Mononuclear cell (primary cell): ENCODE data around the gene MARCHF11. TPM values are rescaled to one million over a fixed set of nuclear protein-coding genes. Genes with fewer than 3 reads are reported as not detected.

Source experiments
- H3K27me3 ChIP-seq: 2 replicates; pipeline ENCODE4 v1.6.0; 2011; ENCODE audit warnings: low read length, control low read depth; ENCODE audit not compliant: insufficient read depth
- H3K4me1 ChIP-seq: 2 replicates; pipeline ENCODE4 v1.5.1; 2011; ENCODE audit warnings: mild to moderate bottlenecking, low read length, control low read depth; ENCODE audit not compliant: insufficient read depth
- H3K4me3 ChIP-seq: 2 replicates; pipeline ENCODE4 v1.5.1; 2011; ENCODE audit warnings: mild to moderate bottlenecking, low read length, moderate library complexity
- H3K9me3 ChIP-seq: 2 replicates; pipeline ENCODE4 v1.5.1; 2011; ENCODE audit warnings: low read depth, mild to moderate bottlenecking, control low read depth, low read length
- total RNA-seq: library from RNA; depleted of rRNA; stranded (reverse); fragments of >200 nt; gene quantifications from one replicate; pipeline ENCODE4 v1.2.3, GENCODE V29; 2012

MARCHF11 gene
- total RNA-seq, 1 donor = not detected

DNA sequence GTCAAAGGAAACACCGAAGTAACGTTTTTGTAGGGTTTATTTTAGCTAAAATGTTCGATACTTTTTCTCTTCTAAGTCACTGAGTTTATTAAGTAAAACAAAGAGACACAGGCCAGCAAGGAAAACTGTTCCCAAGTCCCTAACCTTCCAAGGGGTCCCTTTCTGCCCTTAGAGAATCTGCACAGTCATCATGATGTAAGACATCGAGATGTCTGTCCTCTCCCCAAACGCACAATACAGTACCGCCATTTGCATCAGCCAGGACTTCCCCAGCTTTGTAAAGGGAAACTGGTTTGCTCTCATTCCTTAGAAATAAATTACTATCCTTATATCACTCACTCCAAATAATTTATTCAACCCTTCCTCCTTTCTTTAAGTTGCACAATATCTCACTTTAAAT is 89.3 kb downstream of the MARCHF11 start:
- Histone ChIP-seq H3K27me3 (no peaks in the 10 kb centered on the region), H3K4me1 (no peaks in the 10 kb centered on the region), H3K4me3 (no peak overlapping the region), H3K9me3 (no peaks in the 10 kb centered on the region)

DNA sequence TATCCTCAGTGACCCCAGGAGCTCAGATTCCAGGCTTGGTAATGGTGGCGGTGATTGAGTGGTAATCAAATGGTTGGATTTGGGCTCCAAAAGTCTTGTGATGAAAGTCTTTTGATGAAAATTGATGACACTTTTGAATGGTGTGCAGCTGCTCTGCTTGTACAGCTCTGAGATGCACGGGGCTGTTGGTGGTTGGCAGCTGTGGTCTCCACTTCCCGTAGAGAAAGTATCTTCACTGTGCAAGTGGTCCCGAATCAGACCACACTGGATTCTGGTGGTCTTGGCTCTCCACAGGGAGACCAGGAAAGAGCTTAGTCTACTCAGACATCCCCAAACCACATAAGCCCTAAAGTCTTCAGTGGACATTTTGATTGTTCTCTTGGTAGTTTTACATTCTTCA is 96.6 kb downstream of the MARCHF11 start:
- no peaks in the 10 kb centered on the region for H3K4me1 ChIP-seq

DNA sequence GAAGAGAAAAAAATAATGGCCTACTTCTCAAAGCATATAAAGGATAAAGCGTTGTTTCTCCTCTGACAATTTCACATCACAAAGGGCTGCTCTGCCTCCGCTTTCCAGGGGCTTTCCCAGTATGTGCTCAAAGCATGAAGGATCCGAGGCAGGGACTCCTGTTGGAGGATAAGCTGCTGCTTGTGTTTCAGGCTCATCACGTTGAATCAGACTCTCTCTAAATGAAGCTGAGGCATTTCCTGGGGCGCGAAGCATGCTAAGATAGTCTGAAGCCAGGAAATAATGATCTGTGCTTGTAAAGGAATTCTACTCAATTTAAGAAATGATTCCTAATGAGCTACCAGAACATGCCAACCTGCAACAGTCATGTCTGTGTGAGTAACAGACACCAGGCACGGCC is 97.5 kb downstream of the MARCHF11 start:
- Histone ChIP-seq H3K4me1 (no peaks in the 10 kb centered on the region), H3K9me3 (no peaks in the 10 kb centered on the region), H3K4me3 (no peak overlapping the region), H3K27me3 (no peaks in the 10 kb centered on the region)

More for the DNA sequence above, 96.6 kb downstream of the MARCHF11 start:
- Histone ChIP-seq H3K4me3 (no peak overlapping the region), H3K9me3 (no peaks in the 10 kb centered on the region), H3K27me3 (no peaks in the 10 kb centered on the region)

DNA sequence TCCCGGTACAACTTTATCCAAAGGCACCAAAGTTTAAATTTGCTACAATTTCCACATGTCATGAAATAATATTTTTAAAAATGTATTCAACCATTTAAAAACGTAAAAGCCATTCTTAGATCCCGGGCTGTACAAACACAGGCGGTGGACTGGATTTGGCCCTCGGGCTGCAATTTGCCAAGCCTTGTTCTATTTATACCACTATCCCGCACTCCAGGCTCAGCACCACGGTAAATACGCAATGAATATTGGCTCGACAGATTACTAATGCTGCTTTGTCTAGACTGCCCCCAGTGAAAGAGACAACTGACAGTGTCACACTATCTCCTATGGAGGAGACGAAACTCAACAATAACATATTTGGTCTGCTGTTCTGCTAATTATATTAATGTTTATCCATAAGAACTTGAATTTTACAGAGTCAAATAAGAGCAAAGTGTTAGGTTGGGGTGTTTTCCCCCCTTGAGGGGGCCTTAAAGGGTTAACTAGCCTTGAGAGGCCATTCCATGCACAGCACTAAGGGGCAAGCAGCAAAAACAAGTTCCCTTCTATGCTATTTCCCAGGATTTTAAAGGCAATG is 98.1 kb downstream of the MARCHF11 start:
- Histone ChIP-seq H3K4me3 (no peak overlapping the region), H3K27me3 (no peaks in the 10 kb centered on the region), H3K9me3 (no peaks in the 10 kb centered on the region), H3K4me1 (no peaks in the 10 kb centered on the region)

DNA sequence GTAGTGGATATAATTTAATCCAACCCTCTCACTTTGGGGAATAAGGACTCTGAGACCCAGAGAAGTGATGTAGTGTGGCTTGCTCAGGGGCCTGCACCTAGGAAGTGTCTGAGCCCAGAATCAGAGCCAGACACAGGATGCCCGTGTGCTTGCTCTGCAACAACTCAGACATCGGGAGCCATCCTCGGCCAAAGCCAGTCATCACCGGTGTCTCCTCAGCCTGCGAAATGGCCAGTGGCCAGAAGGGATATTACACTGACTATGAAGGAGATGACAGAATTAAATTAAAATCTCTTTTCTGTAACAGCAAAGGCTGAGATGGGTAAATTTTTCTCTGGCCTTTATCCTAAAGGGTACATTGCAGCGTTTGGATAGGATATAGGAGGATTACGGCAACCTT is 102.9 kb downstream of the MARCHF11 start:
- Histone ChIP-seq H3K9me3 (no peaks in the 10 kb centered on the region), H3K4me1 (no peaks in the 10 kb centered on the region), H3K4me3 (no peak overlapping the region), H3K27me3 (no peaks in the 10 kb centered on the region)

DNA sequence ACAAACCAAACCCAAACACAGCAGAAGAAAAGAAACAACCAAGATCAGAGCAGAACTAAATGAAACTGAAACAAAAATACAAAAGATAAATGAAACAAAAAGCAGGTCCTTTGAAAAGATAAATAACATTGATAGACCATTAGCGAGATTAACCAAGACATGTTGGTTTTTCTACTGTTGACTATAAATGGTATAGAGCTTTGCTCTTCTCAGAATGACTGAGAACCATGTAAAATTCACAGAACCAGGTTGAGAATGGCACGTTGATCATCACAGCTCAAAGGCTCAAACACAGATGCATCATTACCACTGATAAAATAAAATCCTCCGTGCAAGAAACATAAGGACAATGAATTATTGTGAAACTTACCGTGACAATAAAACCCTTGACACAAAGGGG is 105.2 kb downstream of the MARCHF11 start:
- H3K27me3 ChIP-seq = no peaks in the 10 kb centered on the region
- no peaks in the 10 kb centered on the region for H3K4me1 ChIP-seq
- H3K4me3 ChIP-seq = no peak overlapping the region
- no peaks in the 10 kb centered on the region for H3K9me3 ChIP-seq

DNA sequence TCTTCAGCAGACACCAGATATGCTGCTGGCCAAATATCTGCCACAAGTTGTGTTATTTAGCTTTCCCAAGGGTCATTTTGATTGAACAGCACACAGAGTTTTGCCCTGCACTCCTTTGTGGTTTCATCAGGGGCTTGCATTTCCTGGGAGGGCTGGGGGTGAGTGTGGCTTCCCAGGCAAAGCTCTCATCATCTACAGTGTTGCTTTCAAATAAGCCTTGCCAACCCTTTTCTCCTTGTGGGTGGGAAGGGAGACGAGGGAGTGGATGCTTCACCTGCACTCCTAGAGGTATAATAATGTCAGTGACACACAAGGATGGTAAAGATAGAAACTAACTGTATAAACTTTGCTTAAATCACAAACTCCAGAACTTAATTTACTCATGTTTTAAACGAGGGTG is 107.0 kb downstream of the MARCHF11 start:
- no peak overlapping the region for H3K4me3 ChIP-seq
- no peaks in the 10 kb centered on the region for H3K9me3 ChIP-seq
- no peaks in the 10 kb centered on the region for H3K4me1 ChIP-seq
- H3K27me3 ChIP-seq = no peaks in the 10 kb centered on the region

DNA sequence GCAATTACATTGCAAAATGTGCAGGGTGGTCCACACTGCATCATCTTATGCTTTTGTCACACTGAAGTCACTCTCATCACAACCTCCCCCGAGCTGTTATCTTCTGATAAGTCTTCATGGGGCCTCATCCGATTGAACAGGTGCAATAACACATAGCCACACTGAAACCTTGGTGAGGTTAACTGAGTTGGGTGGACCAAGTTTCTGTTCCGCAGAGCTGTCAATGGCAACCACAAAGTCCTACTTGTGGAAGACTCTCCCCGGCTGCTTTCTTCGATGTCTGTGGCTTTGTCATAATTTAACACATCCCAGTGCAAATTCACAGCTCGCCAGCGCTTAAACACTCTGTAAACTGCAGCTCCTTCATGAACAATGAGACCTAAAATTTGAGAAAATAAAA is 112.2 kb downstream of the MARCHF11 start:
- H3K4me3 ChIP-seq = no peak overlapping the region
- H3K27me3 ChIP-seq = no peaks in the 10 kb centered on the region
- H3K4me1 ChIP-seq = no peaks in the 10 kb centered on the region
- no peaks in the 10 kb centered on the region for H3K9me3 ChIP-seq

DNA sequence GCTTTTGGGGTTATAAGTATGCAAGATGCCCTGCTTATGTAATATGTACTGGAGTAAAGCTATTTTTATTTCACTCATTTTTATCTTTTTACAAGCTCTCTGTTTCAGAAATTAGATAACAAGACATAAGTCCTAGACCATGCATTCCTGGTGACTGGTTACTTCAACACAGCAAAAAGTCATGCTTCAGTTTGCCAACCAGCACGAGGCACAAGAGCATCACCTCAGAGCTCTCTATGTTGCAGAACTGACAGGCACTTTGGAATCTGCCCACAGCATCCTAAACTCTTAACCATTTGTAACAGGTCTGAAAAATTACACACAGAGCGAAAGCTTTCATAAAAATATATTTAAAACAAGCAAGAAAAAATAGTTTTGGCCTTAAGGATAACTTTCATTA is 112.8 kb downstream of the MARCHF11 start:
- no peaks in the 10 kb centered on the region for H3K4me1 ChIP-seq
- no peaks in the 10 kb centered on the region for H3K27me3 ChIP-seq
- no peak overlapping the region for H3K4me3 ChIP-seq
- H3K9me3 ChIP-seq = no peaks in the 10 kb centered on the region

DNA sequence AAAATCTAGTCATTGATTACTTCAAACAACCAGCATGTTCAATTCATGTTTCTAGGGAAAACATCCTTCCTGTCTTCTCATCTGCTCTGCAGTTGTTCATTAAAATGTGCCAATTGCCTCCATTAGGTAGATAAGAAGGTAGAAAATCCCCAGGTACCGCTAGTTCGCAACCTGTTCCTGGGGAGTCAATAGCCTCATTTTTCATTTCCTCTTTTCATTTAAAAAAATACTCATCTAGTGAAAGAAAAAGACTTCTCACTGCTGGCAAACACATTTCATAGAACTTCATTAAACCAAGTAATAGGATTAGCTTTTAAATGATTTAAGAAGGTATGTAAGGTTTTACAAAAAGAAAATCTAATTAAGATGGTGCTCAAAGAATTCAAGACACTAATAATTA is 113.3 kb downstream of the MARCHF11 start:
- Histone ChIP-seq H3K27me3 (no peaks in the 10 kb centered on the region), H3K9me3 (no peaks in the 10 kb centered on the region), H3K4me1 (no peaks in the 10 kb centered on the region)

DNA sequence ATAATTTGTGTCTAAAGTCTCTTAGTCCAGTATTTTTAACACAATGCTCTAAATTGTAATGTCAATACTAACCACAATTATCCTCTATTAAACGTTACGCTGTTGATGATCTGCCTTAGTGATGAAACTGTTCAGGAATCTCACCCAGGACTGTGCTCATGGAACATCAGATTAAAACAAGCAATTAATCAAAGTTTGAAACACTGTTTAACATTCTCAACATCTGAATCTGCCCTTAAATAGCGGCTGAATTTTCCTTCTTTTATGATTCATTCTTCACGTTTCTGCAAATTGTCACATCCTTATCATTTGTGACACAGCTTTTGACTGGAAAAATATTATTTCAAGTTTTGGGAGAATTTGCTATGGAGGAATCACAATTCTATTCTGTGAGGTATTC is 113.8 kb downstream of the MARCHF11 start:
- H3K4me3 ChIP-seq = no peak overlapping the region
- no peaks in the 10 kb centered on the region for H3K27me3 ChIP-seq
- no peaks in the 10 kb centered on the region for H3K4me1 ChIP-seq
- no peaks in the 10 kb centered on the region for H3K9me3 ChIP-seq

More for the DNA sequence above, 113.3 kb downstream of the MARCHF11 start:
- H3K4me3 ChIP-seq = no peak overlapping the region

DNA sequence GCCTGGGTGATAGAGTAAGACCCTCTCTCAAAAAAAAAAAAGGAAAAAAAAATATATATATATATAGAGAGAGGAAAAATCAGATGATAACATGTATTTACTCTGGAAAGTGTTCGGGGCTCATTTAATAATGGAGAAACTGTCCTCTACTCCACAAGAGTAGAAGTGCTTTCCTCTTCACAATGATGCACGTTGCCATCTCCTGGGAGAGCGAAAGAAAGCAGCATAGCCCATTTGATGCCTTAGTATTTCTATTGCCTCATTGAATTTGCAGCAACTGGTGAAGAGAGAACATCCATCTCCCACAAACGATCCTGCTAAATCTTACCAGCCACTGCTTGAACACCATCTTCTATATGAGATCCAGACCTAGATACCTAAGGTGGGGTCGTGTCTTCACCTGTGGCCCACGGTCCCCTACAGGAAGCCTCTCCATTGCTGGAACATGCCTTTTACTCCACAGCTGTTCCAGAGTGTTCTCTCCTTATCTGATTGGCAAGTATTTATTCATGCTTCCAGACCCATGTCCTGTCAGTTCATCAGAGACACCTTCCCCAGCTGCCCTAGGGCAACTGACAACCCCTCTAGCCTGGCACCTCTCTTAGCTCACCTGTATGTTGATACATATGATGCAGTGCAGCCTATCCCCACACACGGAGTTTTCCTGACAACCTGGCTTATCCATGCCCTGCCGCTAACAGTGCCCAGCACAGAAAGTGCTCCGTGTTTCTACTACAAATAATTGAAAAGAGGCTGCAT is 115.3 kb downstream of the MARCHF11 start:
- Histone ChIP-seq H3K4me1 (no peaks in the 10 kb centered on the region), H3K27me3 (no peaks in the 10 kb centered on the region), H3K9me3 (no peaks in the 10 kb centered on the region), H3K4me3 (no peak overlapping the region)

DNA sequence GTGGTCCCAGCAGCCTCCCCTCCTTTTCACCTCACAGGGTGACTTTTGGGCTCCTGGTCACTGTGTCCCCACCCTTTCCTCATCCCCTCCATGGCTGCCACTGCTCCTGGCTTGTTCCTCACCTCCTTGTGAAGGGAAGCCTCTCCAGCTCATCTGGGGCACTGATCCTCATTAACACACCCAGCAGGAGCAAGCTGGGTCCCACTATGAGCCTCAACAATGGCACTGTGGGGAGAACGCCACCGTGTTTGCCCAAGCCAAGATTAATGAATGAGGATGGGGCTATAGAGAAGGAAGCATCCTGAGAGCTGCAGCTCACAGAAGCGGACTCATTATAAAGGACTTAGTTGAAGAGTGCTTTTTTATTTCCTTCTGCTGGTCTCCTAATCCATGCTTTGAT is 118.4 kb downstream of the MARCHF11 start:
- Histone ChIP-seq H3K27me3 (no peaks in the 10 kb centered on the region), H3K4me1 (no peaks in the 10 kb centered on the region), H3K4me3 (no peak overlapping the region), H3K9me3 (no peaks in the 10 kb centered on the region)

DNA sequence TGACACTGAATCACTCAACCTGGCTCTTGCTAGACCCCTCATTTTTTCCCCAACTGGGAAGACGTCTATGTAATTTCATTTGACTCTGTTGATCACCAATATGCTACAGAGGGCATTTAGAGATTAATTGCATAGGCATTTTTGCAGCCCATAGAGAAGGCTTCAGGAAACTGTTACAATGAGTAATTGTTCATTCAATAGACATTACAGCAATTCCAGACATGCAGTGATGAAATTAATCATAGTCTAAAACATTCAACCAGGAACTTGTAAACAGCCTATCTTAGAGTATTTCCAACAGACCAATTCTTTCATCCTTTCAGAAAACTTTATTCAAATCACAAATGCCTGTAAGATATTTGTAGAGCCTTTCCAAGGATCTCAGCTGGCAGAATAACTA is 122.3 kb downstream of the MARCHF11 start:
- no peaks in the 10 kb centered on the region for H3K4me1 ChIP-seq
- H3K27me3 ChIP-seq = no peaks in the 10 kb centered on the region
- H3K4me3 ChIP-seq = no peak overlapping the region
- H3K9me3 ChIP-seq = no peaks in the 10 kb centered on the region

DNA sequence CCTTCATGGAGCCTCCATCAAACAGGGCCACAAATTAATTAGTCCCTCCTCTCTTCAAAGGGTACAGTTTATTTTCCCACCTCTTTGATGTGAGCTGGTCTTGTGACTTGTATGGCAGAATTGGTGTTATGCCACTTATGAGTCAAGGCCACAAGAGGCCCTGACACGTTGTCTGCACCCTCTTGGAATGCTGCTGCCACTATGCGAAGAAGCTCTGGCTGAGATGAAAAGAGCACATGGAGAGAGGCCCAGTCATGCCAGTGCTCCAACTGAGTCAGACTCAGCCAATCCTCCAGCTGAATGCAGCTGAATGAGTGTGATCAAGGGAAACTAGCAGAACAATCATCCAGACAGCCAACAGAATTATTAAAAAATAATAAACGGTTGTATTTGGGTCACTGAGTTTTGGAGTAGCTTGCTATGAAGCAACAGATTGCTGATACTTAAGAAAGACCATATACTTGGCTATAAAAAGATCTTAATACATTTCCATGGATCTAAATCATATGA is 128.3 kb downstream of the MARCHF11 start:
- no peak overlapping the region for H3K4me3 ChIP-seq
- H3K9me3 ChIP-seq = peaks cover 2% of the 10 kb centered on the region

DNA sequence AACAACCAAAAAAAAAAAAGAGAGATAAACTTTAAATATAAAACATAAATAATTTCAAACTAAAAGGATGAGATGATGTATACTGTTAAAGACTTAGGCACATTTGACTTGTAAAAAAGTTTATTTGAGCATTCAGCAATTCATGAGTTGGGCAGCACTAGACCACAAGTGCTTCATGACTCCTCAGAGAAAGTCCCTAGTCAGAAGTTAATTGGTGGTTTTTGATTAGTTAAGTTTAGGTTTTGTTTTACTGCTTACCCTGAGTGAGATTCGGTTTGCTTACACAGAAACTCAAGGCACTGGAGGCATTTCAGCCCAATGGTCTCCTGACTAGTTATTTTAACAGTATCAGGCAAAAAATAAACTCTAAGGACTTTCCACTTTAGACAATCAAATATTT is 129.2 kb downstream of the MARCHF11 start:
- Histone ChIP-seq H3K4me3 (no peak overlapping the region), H3K27me3 (no peaks in the 10 kb centered on the region), H3K9me3 (peaks cover 8% of the 10 kb centered on the region), H3K4me1 (no peaks in the 10 kb centered on the region)

More for the DNA sequence above, 128.3 kb downstream of the MARCHF11 start:
- Histone ChIP-seq H3K27me3 (no peaks in the 10 kb centered on the region), H3K4me1 (no peaks in the 10 kb centered on the region)
